K562 (cell line): ENCODE results near the gene BLTP2. TPM values are rescaled to one million over a fixed set of nuclear protein-coding genes. Genes with fewer than 3 reads are reported as not detected.

ENCODE experiments used
- ATAC-seq: fragments of 200-7000 bp; cut with Tn5 transposase; 3 replicates; pipeline ENCODE4 v1.9.1; 2020; ENCODE audit warnings: moderate library complexity
- BruUV-seq: library from RNA; stranded (reverse); fragments of 400-500 nt; replicated peaks from 2 replicates; lab custom pipeline; 2021; lab: Mats Ljungman, UMichigan
- CTCF ChIA-PET: fragments of 300-600 bp; formaldehyde crosslinking; extraction: SDS; loops from one replicate; lab custom pipeline; 2021; ENCODE audit warnings: low intra/inter-chr PET ratio; lab: Yijun Ruan, JAX
- POLR2A ChIA-PET: fragments of 300-600, 350-650 bp; sonication (Branson Sonifier 250); formaldehyde crosslinking; extraction: SDS; loops from one replicate; lab custom pipeline; 2021; ENCODE audit warnings: antibody characterized with exemption, inconsistent platforms; lab: Yijun Ruan, JAX
- DNase-seq, 4 experiments: peaks; one replicate each; pipeline versions ENCODE4 v3.0.0 to v3.0.0-alpha.2; 2011 to 2018; ENCODE audit warnings: low spot score in 3 of 4, mixed read lengths in 3 of 4; ENCODE audit errors: extremely low read depth in 1 of 4
- FAIRE-seq: peaks from 2 replicates; lab custom pipeline; 2011; peaks lifted over from hg19 to GRCh38; lab: Jason Lieb, UNC
- H2AFZ ChIP-seq: 2 replicates; pipeline ENCODE4 v1.6.0; 2011; ENCODE audit warnings: low read depth, low read length, control low read depth, inconsistent platforms
- H3K27ac ChIP-seq: fragments of 200-600 bp; 3 replicates; pipeline ENCODE4 v1.8.0; 2011; ENCODE audit warnings: low read depth, mild to moderate bottlenecking, control low read depth, inconsistent platforms, low read length, moderate library complexity, mixed read lengths; ENCODE audit errors: extremely low read depth
- H3K27me3 ChIP-seq, 2 experiments: fragments of 300-600 bp in 1 of 2; 2 replicates in 1 of 2; 3 replicates in 1 of 2; pipeline versions ENCODE4 v1.6.0 to v1.8.0; 2011; ENCODE audit warnings: inconsistent platforms in 2 of 2, low read length in 2 of 2, mild to moderate bottlenecking in 1 of 2, mixed read lengths in 1 of 2, moderate library complexity in 1 of 2; ENCODE audit not compliant: control insufficient read depth in 2 of 2, insufficient read depth in 2 of 2
- H3K36me3 ChIP-seq: fragments of 300-600 bp; 3 replicates; pipeline ENCODE4 v1.8.0; 2011; ENCODE audit warnings: mild to moderate bottlenecking, low read length, inconsistent platforms; ENCODE audit not compliant: control insufficient read depth, insufficient read depth
- H3K4me1 ChIP-seq, 2 experiments: fragments of 200-600 bp in 1 of 2; replicated peaks in 1 of 2; 2 replicates in 1 of 2; 3 replicates in 1 of 2; pipeline versions ENCODE4 v1.5.1 to v1.8.0; 2011; ENCODE audit warnings: inconsistent platforms in 2 of 2, low read length in 2 of 2, mild to moderate bottlenecking in 1 of 2, mixed read lengths in 1 of 2, moderate library complexity in 1 of 2; ENCODE audit not compliant: control insufficient read depth in 2 of 2, insufficient read depth in 2 of 2
- H3K4me2 ChIP-seq: 2 replicates; pipeline ENCODE4 v1.6.1; 2011; ENCODE audit warnings: low read length, control low read depth, inconsistent platforms, mixed read lengths; ENCODE audit not compliant: insufficient read depth
- H3K4me3 ChIP-seq: fragments of 200-600 bp; sonication (generic), shearing (Covaris generic); 2 replicates; pipeline ENCODE4 v1.5.1; 2016; ENCODE audit warnings: control low read depth, inconsistent platforms
- H3K79me2 ChIP-seq: fragments of 200-600 bp; 3 replicates; pipeline ENCODE4 v1.8.0; 2011; ENCODE audit warnings: low read length, inconsistent platforms; ENCODE audit not compliant: control insufficient read depth, insufficient read depth
- H3K9ac ChIP-seq, 2 experiments: 2 replicates each; pipeline versions ENCODE4 v1.6.0 to v1.6.1; 2011; ENCODE audit warnings: low read depth in 2 of 2, low read length in 2 of 2, control low read depth in 1 of 2, inconsistent platforms in 1 of 2, mild to moderate bottlenecking in 1 of 2, mixed read lengths in 1 of 2; ENCODE audit not compliant: insufficient read depth in 1 of 2
- H3K9me1 ChIP-seq: one replicate; pipeline ENCODE4 v1.6.0; 2011; ENCODE audit warnings: inconsistent platforms, mild to moderate bottlenecking, low read length, moderate library complexity; ENCODE audit not compliant: control insufficient read depth, insufficient read depth
- H3K9me3 ChIP-seq: replicated peaks from 2 replicates; pipeline ENCODE4 v1.5.1; 2011; ENCODE audit warnings: low read depth, low read length, inconsistent platforms; ENCODE audit not compliant: control insufficient read depth, insufficient read depth
- H4K20me1 ChIP-seq: replicated peaks from 2 replicates; pipeline ENCODE4 v1.6.1; 2011; ENCODE audit warnings: low read length, inconsistent platforms, mixed read lengths; ENCODE audit not compliant: control insufficient read depth, insufficient read depth
- BRCA1 ChIP-seq, 2 experiments: fragments of 450-650 bp in 1 of 2; sonication (generic) in 1 of 2; formaldehyde crosslinking in 1 of 2; IDR thresholded peaks; 2 replicates each; pipeline versions ENCODE4 v1.5.0 to v1.6.1; 2017 to 2020; ENCODE audit warnings: mild to moderate bottlenecking in 1 of 2, missing genetic modification reagents in 1 of 2
- EHMT2 ChIP-seq: fragments of 450-650 bp; IDR thresholded peaks from 2 replicates; pipeline ENCODE4 v1.6.1; 2018; ENCODE audit warnings: antibody characterized with exemption
- NKRF ChIP-seq: fragments of 450-650 bp; IDR thresholded peaks from 2 replicates; pipeline ENCODE4 v1.6.1; 2016; ENCODE audit warnings: borderline replicate concordance
- POLR2A ChIP-seq: fragments of 450-650 bp; conservative IDR thresholded peaks from 2 replicates; pipeline ENCODE4 v1.6.1; 2016
- RERE ChIP-seq: sonication (generic); formaldehyde crosslinking; IDR thresholded peaks from 2 replicates; pipeline ENCODE4 v1.8.0; 2023; ENCODE audit warnings: missing genetic modification reagents, mild to moderate bottlenecking, borderline replicate concordance
- SMAD3 ChIP-seq: fragments of 450-650 bp; formaldehyde crosslinking; conservative IDR thresholded peaks from 2 replicates; pipeline ENCODE4 v1.4.0; 2020; ENCODE audit warnings: mild to moderate bottlenecking
- SP1 ChIP-seq: sonication (generic); formaldehyde crosslinking; IDR thresholded peaks from 2 replicates; pipeline ENCODE4 v1.8.1; 2022; ENCODE audit warnings: mild to moderate bottlenecking, missing genetic modification reagents
- TBP ChIP-seq: optimal IDR thresholded peaks from 2 replicates; pipeline ENCODE3; 2011; ENCODE audit warnings: low read depth, low read length, improper control_type of control experiment
- TCF7 ChIP-seq: sonication (generic); IDR thresholded peaks from 2 replicates; pipeline ENCODE4 v1.6.1; 2016; ENCODE audit warnings: antibody characterized with exemption, borderline replicate concordance
- TRIM25 ChIP-seq: fragments of 450-650 bp; IDR thresholded peaks from 2 replicates; pipeline ENCODE4 v1.7.0; 2016; ENCODE audit warnings: borderline replicate concordance
- ZNF134 ChIP-seq: fragments of 250-450 bp; sonication (Bioruptor Pico); conservative IDR thresholded peaks from 2 replicates; pipeline ENCODE4 v1.4.0; 2020
- ZNF263 ChIP-seq: sonication (generic); formaldehyde crosslinking; IDR thresholded peaks from 2 replicates; pipeline ENCODE4 v1.8.0; 2022; ENCODE audit warnings: mild to moderate bottlenecking, missing genetic modification reagents, borderline replicate concordance
- ZNF717 ChIP-seq: fragments of 250-450 bp; sonication (Bioruptor Pico); IDR thresholded peaks from 2 replicates; pipeline ENCODE4 v1.5.0; 2021
- WGBS: fragments of 100-300 bp; shearing (Covaris generic); methylation state at CpG from one replicate; pipeline ENCODE4 v1.1.6; 2016; ENCODE audit warnings: low coverage, mixed read lengths; ENCODE audit not compliant: insufficient coverage; ENCODE audit errors: missing lambda C conversion rate; 5-methylcytosine and 5-hydroxymethylcytosine counted together
- in situ Hi-C: fragments of 300-500 bp; cut with MboI; formaldehyde crosslinking; loops from 4 replicates; pipeline ENCODE4 v1.15.0; 2018; ENCODE audit warnings: inconsistent platforms, mixed read lengths
- intact Hi-C: fragments of 100-400 bp; cut with micrococcal nuclease; formaldehyde crosslinking; loops from 2 replicates; pipeline ENCODE4 v1.14.2; 2022
- polyA plus RNA-seq, 8 experiments: library from polyadenylated mRNA; depleted of rRNA in 4 of 8; stranded (reverse) in 5 of 8; unstranded in 3 of 8; fragments of >200 nt; fragmentation: Nextera tagmentation in 2 of 8; fragmentation: Illumina TruSeq in 1 of 8; extraction: Ambion mirVana in 2 of 8; extraction: Trizol in 1 of 8; gene quantifications; 2 replicates each; pipeline versions ENCODE4 v1.2.1 to v1.2.3, GENCODE V29; 2011 to 2014; ENCODE audit warnings: inconsistent platforms in 1 of 8, missing spikeins in 1 of 8
- total RNA-seq, 7 experiments: library from RNA; depleted of rRNA in 6 of 7; stranded (reverse); fragments of >200 nt in 6 of 7; fragmentation: Illumina TruSeq in 2 of 7; extraction: Trizol in 2 of 7; gene quantifications; 2 replicates each; pipeline versions ENCODE4 v1.2.1 to v1.2.3, GENCODE V29; 2011 to 2021; ENCODE audit warnings: low replicate concordance in 1 of 7

The BLTP2 gene
- total and polyA plus RNA-seq, 9 of the 15 experiments (the other 6 are each of a cell fraction or from before 2014, with no cell fraction given): 14.7 to 174 (median 103) TPM

GRCh38 chr17:28598799-28599310 lies 46.1 kb downstream of the BLTP2 start, which contains the start of gene SPAG5:
TSS of gene SPAG5 (minus strand) at chr17:28599025. CDS start at chr17:28598946, 79 bp downstream.
- ATAC-seq: peak; percentile 94
- CTCF ChIA-PET: no interaction called here
- Histone ChIP-seq H3K4me3 (peak within 1 kb of the TSS; percentile 81), H2AFZ (peak within 1 kb of the TSS; percentile 92), H3K4me2 (peak within 1 kb of the TSS; percentile 90), H3K9me1 (no peaks in the 10 kb centered on the region), H3K36me3 (peaks cover 32% of the 10 kb centered on the region), H3K27me3 (no peaks in the 10 kb centered on the region), H3K27ac (peak within 1 kb of the TSS; percentile 88), H4K20me1 (no peaks in the 10 kb centered on the region), H3K9me3 (no peaks in the 10 kb centered on the region), H3K9ac (peak within 1 kb of the TSS; percentile 97 to 98), H3K4me1 (peaks cover 8 to 16% of the 10 kb centered on the region in 2 experiments; a peak in 4 of 5 replicates), H3K79me2 (peaks cover 25% of the 10 kb centered on the region)
- BruUV-seq: no TSS peak
- in situ Hi-C loops (no loop called here), intact Hi-C loops (loop anchor here (2.0 to 10.0 kb wide), 4 partner anchors 28 to 328 kb away; partner anchors contain the start of genes DHRS13, NEK8, PIGS and TLCD1)
- WGBS: under 1% methylated on average over 38 of the region's 44 CpGs
- peak; percentile 98 to 100 (median 100) for DNase-seq
- POLR2A ChIA-PET: interaction anchor here (0.6 to 15.9 kb wide), 19 partner anchors 10 to 588 kb away, joined by 3 to 274 read pairs (median 4); partner anchors contain the start of genes ALDOC, BLTP2, PHF12 and PIGS
- peak; percentile 95 for FAIRE-seq
- TF ChIP-seq EHMT2: no peak
- peak; percentile 21; the same call in 1 of the 2 replicates for TF ChIP-seq TCF7
- 0 out of 2 replicates have a peak, but pooled peaks have one; percentile 16 for TF ChIP-seq TRIM25
- TF ChIP-seq TBP: peak; percentile 89
- TF ChIP-seq NKRF: peak; percentile 86; the same call in 1 of the 2 replicates
- no peak for TF ChIP-seq ZNF717 (CRISPR knock-in tag)
- TF ChIP-seq ZNF134 (CRISPR knock-in tag): 0 out of 2 replicates have a peak, but pooled peaks have one; percentile 14
- peak; percentile 82 for TF ChIP-seq SP1
- TF ChIP-seq POLR2A: peak; percentile 98
- no peak for TF ChIP-seq RERE (CRISPR knock-in tag)
- peak; percentile 84 for TF ChIP-seq ZNF263 (CRISPR knock-in tag)
- 0 out of 2 replicates have a peak, but pooled peaks have one; percentile 14 for TF ChIP-seq SMAD3 (CRISPR knock-in tag)
- TF ChIP-seq BRCA1 (IDR thresholded peaks at IDR 0.05): no peak
- no peak for TF ChIP-seq BRCA1 (CRISPR knock-in tag; IDR thresholded peaks at IDR 0.05)
